Measurements from ENCODE around the gene THADA.

DNA sequence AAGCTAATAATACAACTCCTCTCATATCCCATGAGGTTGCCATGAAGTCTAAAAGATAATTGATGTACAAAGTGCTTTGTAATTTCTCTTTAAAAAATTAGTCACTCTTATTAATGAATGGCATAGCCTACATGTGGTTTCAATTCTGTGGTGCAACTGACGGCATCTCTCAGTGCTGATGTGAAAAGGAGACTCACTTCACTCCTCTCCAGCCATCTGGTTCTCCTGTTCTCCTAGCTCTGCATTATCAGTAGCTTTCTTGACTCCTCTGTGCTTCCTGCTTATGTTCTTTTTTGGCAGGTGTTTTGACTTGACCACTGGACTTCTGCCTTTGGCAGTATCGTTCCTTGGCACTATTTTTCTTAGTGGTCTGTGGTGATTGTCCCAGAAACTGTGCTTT is 234.6 kb downstream of the THADA start:
- TF ChIP-seq, protein P1, sequence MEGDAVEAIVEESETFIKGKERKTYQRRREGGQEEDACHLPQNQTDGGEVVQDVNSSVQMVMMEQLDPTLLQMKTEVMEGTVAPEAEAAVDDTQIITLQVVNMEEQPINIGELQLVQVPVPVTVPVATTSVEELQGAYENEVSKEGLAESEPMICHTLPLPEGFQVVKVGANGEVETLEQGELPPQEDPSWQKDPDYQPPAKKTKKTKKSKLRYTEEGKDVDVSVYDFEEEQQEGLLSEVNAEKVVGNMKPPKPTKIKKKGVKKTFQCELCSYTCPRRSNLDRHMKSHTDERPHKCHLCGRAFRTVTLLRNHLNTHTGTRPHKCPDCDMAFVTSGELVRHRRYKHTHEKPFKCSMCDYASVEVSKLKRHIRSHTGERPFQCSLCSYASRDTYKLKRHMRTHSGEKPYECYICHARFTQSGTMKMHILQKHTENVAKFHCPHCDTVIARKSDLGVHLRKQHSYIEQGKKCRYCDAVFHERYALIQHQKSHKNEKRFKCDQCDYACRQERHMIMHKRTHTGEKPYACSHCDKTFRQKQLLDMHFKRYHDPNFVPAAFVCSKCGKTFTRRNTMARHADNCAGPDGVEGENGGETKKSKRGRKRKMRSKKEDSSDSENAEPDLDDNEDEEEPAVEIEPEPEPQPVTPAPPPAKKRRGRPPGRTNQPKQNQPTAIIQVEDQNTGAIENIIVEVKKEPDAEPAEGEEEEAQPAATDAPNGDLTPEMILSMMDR (IDR thresholded peaks at IDR 0.05): no peak
- TF ChIP-seq POLR2A (IDR thresholded peaks at IDR 0.05): no peak
